GM10266 (cell line): ENCODE measurements around the gene EMC9.

ENCODE experiments used
- DNase-seq: peaks from one replicate; pipeline ENCODE4 v3.0.0; 2012; ENCODE audit errors: extremely low spot score
- CTCF ChIP-seq: IDR thresholded peaks from 2 replicates; pipeline ENCODE4 v1.5.1; 2012; ENCODE audit warnings: mild to moderate bottlenecking, low read depth; ENCODE audit not compliant: control insufficient read depth, insufficient read depth; ENCODE audit errors: missing control alignments

The EMC9 gene

GRCh38 chr14:24135584-24135833 lies 5.9 kb downstream of the EMC9 start:
- TF ChIP-seq CTCF = no peak
- no peak for DNase-seq

GRCh38 chr14:24133735-24134134 lies 7.7 kb downstream of the EMC9 start:
- no peak for TF ChIP-seq CTCF
- no peak for DNase-seq

- DNase-seq = no peak
- no peak for TF ChIP-seq CTCF
Observed at GRCh38 chr14:24132976-24133375, 8.4 kb downstream of the EMC9 start.

GRCh38 chr14:24132061-24132685 lies 9.2 kb downstream of the EMC9 start:
- no peak for DNase-seq

GRCh38 chr14:24131549-24131966 lies 9.8 kb downstream of the EMC9 start:
- no peak for DNase-seq
- TF ChIP-seq CTCF = no peak

More at GRCh38 chr14:24132061-24132685, 9.2 kb downstream of the EMC9 start:
- no peak for TF ChIP-seq CTCF

- no peak for TF ChIP-seq CTCF
- DNase-seq = no peak
Observed at GRCh38 chr14:24130717-24131548, 10.5 kb downstream of the EMC9 start.

- TF ChIP-seq CTCF = no peak
- no peak for DNase-seq
Observed at GRCh38 chr14:24130380-24130716, 11.0 kb downstream of the EMC9 start, which contains the start of gene FITM1. Gene FITM1, plus strand, starts transcription at chr14:24130659. Its CDS starts 905 bp downstream, at chr14:24131564.
